Measurements from ENCODE around the gene AMTN. TPM values are rescaled to one million over a fixed set of nuclear protein-coding genes. Genes with fewer than 3 reads are reported as not detected.
A peak's percentile ranks its signal among the peaks of the same experiment; 100 is the strongest.
"Not testable (repeated sequence)": the region's sequence is repeated elsewhere in the genome, so short reads cannot be mapped to it uniquely, and the experiment has no call there.

AMTN gene
- polyA plus RNA-seq, 1 of the 3 experiments (the other 2 are of a cell fraction), result not detected

- no peaks in the 10 kb centered on the region for H4K20me1 ChIP-seq (ENCODE audit: insufficient read depth)
- CTCF ChIA-PET, result interaction anchor here (1.3 kb wide), 1 partner anchor 71 kb away, joined by 7 read pairs; no protein-coding TSS in a partner anchor
These were observed 29.6 kb upstream of the AMTN start for GRCh38 chr4:70488748-70489147.

GRCh38 chr4:70496231-70496630 is 22.1 kb upstream of the AMTN start:
- no peak overlapping the region for H3K4me2 ChIP-seq
- H3K4me3 ChIP-seq (ENCODE audit: low read depth in 2 of 2, low read length in 1 of 2), result no peak overlapping the region
- H3K9me2 ChIP-seq, result no peaks in the 10 kb centered on the region
- TF ChIP-seq SIN3A (IDR thresholded peaks at IDR 0.05; ENCODE audit: borderline replicate concordance, low read depth, low read length), result no peak
- no peak for TF ChIP-seq FOXJ3 (CRISPR knock-in tag; IDR thresholded peaks at IDR 0.05)
- TF ChIP-seq TAF1 (IDR thresholded peaks at IDR 0.05; ENCODE audit: borderline replicate concordance, low read depth, low read length), result no peak
- no peak for TF ChIP-seq RCOR1 (IDR thresholded peaks at IDR 0.05; ENCODE audit: low read length)
- TF ChIP-seq RAD21 (IDR thresholded peaks at IDR 0.05; ENCODE audit: low read length), result no peak
- no peak for TF ChIP-seq NRF1 (IDR thresholded peaks at IDR 0.05; ENCODE audit: low read depth, low read length)
- no peak for TF ChIP-seq MEF2A (IDR thresholded peaks at IDR 0.05; ENCODE audit: borderline replicate concordance, low read depth)
- TF ChIP-seq CTCF (IDR thresholded peaks at IDR 0.05), result no peak
- no peak for TF ChIP-seq FOXM1 (IDR thresholded peaks at IDR 0.05; ENCODE audit: low read depth)
- H3K79me2 ChIP-seq (ENCODE audit: insufficient read depth), result no peaks in the 10 kb centered on the region
- ChIA-PET CTCF (no interaction called here), POLR2A (no interaction called here)
- H3K36me3 ChIP-seq (replicated peaks in 1 of 2; ENCODE audit: control insufficient read depth in 1 of 2, insufficient read depth in 2 of 2, low read length in 1 of 2), result no peaks in the 10 kb centered on the region
- H2AFZ ChIP-seq (ENCODE audit: low read depth), result no peak overlapping the region
- DNase-seq, result no peak
- H4K20me1 ChIP-seq (ENCODE audit: insufficient read depth), result no peaks in the 10 kb centered on the region
- no peaks in the 10 kb centered on the region for H3F3A ChIP-seq (replicated peaks; ENCODE audit: insufficient read depth)
- H3K9ac ChIP-seq, result no peak overlapping the region
- no peaks in the 10 kb centered on the region for H3K9me3 ChIP-seq
- H3K27ac ChIP-seq (ENCODE audit: low read depth in 2 of 2, low read length in 1 of 2), result no peak overlapping the region
- H3K27me3 ChIP-seq (ENCODE audit: insufficient read depth), result no peaks in the 10 kb centered on the region; the same call in 1 of the 2 replicates
- H3K4me1 ChIP-seq (ENCODE audit: control insufficient read depth in 1 of 2, insufficient read depth in 2 of 2, low read depth in 1 of 2, low read length in 1 of 2), result no peaks in the 10 kb centered on the region
- 14% methylated on average over 6 of the region's 6 CpGs for WGBS (ENCODE audit: low lambda C conversion rate)

More at GRCh38 chr4:70488748-70489147, 29.6 kb upstream of the AMTN start:
- POLR2A ChIA-PET, result no interaction called here
- no peak for DNase-seq
- Histone ChIP-seq H3K9me2 (no peaks in the 10 kb centered on the region), H2AFZ (ENCODE audit: low read depth) (no peak overlapping the region), H3K9me3 (no peaks in the 10 kb centered on the region), H3K4me3 (ENCODE audit: low read depth in 2 of 2, low read length in 1 of 2) (no peak overlapping the region), H3K4me2 (no peak overlapping the region), H3K27ac (ENCODE audit: low read depth in 2 of 2, low read length in 1 of 2) (no peak overlapping the region), H3K27me3 (ENCODE audit: insufficient read depth) (no peaks in the 10 kb centered on the region; the same call in 1 of the 2 replicates), H3K4me1 (ENCODE audit: control insufficient read depth in 1 of 2, insufficient read depth in 2 of 2, low read depth in 1 of 2, low read length in 1 of 2) (no peaks in the 10 kb centered on the region), H3K36me3 (replicated peaks in 1 of 2; ENCODE audit: control insufficient read depth in 1 of 2, insufficient read depth in 2 of 2, low read length in 1 of 2) (no peaks in the 10 kb centered on the region), H3K79me2 (ENCODE audit: insufficient read depth) (no peaks in the 10 kb centered on the region), H3K9ac (no peak overlapping the region), H3F3A (replicated peaks; ENCODE audit: insufficient read depth) (no peaks in the 10 kb centered on the region)
- WGBS (ENCODE audit: low lambda C conversion rate), result 14% methylated on average over 3 of the region's 3 CpGs
- no peak for TF ChIP-seq RAD21 (IDR thresholded peaks at IDR 0.05; ENCODE audit: low read length)
- no peak for TF ChIP-seq GATA2 (CRISPR knock-in tag; IDR thresholded peaks at IDR 0.05)
- TF ChIP-seq FOXJ3 (CRISPR knock-in tag; IDR thresholded peaks at IDR 0.05), result no peak
- no peak for TF ChIP-seq POLR2AphosphoS5 (IDR thresholded peaks at IDR 0.05; ENCODE audit: low read depth, low read length)

- TF ChIP-seq REST (IDR thresholded peaks at IDR 0.05; ENCODE audit: low read depth, low read length), result 0 out of 2 replicates have a peak, but pooled peaks have one; percentile 51
- H3K9ac ChIP-seq; H4K20me1 ChIP-seq (ENCODE audit: insufficient read depth); POLR2A ChIA-PET; H3K4me1 ChIP-seq (ENCODE audit: control insufficient read depth in 1 of 2, insufficient read depth in 2 of 2, low read depth in 1 of 2, low read length in 1 of 2); H3K79me2 ChIP-seq (ENCODE audit: insufficient read depth); H3K4me3 ChIP-seq (ENCODE audit: low read depth in 2 of 2, low read length in 1 of 2); H3K4me2 ChIP-seq; H3K9me3 ChIP-seq; H3F3A ChIP-seq (replicated peaks; ENCODE audit: insufficient read depth); H3K9me2 ChIP-seq; H3K36me3 ChIP-seq (replicated peaks in 1 of 2; ENCODE audit: control insufficient read depth in 1 of 2, insufficient read depth in 2 of 2, low read length in 1 of 2); H3K27ac ChIP-seq (ENCODE audit: low read depth in 2 of 2, low read length in 1 of 2); H3K27me3 ChIP-seq (ENCODE audit: insufficient read depth); CTCF ChIA-PET; H2AFZ ChIP-seq (ENCODE audit: low read depth); DNase-seq: not testable (repeated sequence)
- 20% methylated on average over 8 of the region's 8 CpGs for WGBS (ENCODE audit: low lambda C conversion rate)
These were observed 16.5 kb upstream of the AMTN start for GRCh38 chr4:70501838-70502237.
